PC-9 (cell line): ENCODE results near the gene ZC3H6. TPM values are rescaled to one million over a fixed set of nuclear protein-coding genes. Genes with fewer than 3 reads are reported as not detected.

Source experiments
- Bru-seq: library from RNA; stranded (reverse); fragments of 400-500 nt; gene quantifications from one replicate; lab custom pipeline; 2021; lab: Mats Ljungman, UMichigan
- BruChase-seq, 2 experiments: library from RNA; stranded (reverse); fragments of 400-500 nt; gene quantifications; one replicate each; lab custom pipeline; 2021; lab: Mats Ljungman, UMichigan
- BruUV-seq: library from RNA; stranded (reverse); fragments of 400-500 nt; replicated peaks from 2 replicates; lab custom pipeline; 2021; lab: Mats Ljungman, UMichigan
- CTCF ChIA-PET: fragments of 300-600 bp; sonication (Branson Sonifier 250); formaldehyde crosslinking; loops from one replicate; lab custom pipeline; 2022; ENCODE audit warnings: antibody characterized with exemption; lab: Charles Lee
- POLR2A ChIA-PET: fragments of 300-600 bp; sonication (Branson Sonifier 250); formaldehyde crosslinking; loops from one replicate; lab custom pipeline; 2022; ENCODE audit warnings: antibody characterized with exemption; ENCODE audit not compliant: unreplicated experiment; lab: Charles Lee
- DNase-seq, 2 experiments: peaks; one replicate each; pipeline versions ENCODE4 v3.0.0 to v3.0.0-alpha.2; 2015 to 2022; ENCODE audit warnings: mixed read lengths in 1 of 2
- H2AFZ ChIP-seq: fragments of 200-600 bp; sonication (generic); 2 replicates; pipeline ENCODE4 v1.8.1; 2017; ENCODE audit warnings: antibody characterized with exemption
- H3F3A ChIP-seq: fragments of 200-600 bp; sonication (generic); 2 replicates; pipeline ENCODE4 v1.8.1; 2017; ENCODE audit warnings: antibody characterized with exemption, mild to moderate bottlenecking, low read depth; ENCODE audit not compliant: insufficient read depth
- H3K27ac ChIP-seq: fragments of 200-600 bp; sonication (generic); 2 replicates; pipeline ENCODE4 v1.6.1; 2016; ENCODE audit warnings: mixed run types
- H3K27me3 ChIP-seq: fragments of 200-600 bp; sonication (generic); 2 replicates; pipeline ENCODE4 v1.6.1; 2016; ENCODE audit warnings: low read depth, mixed run types; ENCODE audit not compliant: insufficient read depth
- H3K36me3 ChIP-seq: fragments of 200-600 bp; sonication (generic); 2 replicates; pipeline ENCODE4 v1.6.1; 2016; ENCODE audit warnings: low read depth, mixed run types
- H3K4me1 ChIP-seq: fragments of 200-600 bp; sonication (generic); replicated peaks from 2 replicates; pipeline ENCODE4 v1.6.1; 2016; ENCODE audit warnings: mixed run types; ENCODE audit not compliant: insufficient read depth
- H3K4me2 ChIP-seq: fragments of 200-600 bp; sonication (generic); 2 replicates; pipeline ENCODE4 v1.6.1; 2017; ENCODE audit warnings: mixed run types
- H3K4me3 ChIP-seq: fragments of 200-600 bp; sonication (generic); 2 replicates; pipeline ENCODE4 v1.6.1; 2016; ENCODE audit warnings: mixed run types
- H3K79me2 ChIP-seq: fragments of 200-600 bp; sonication (generic); 2 replicates; pipeline ENCODE4 v1.6.1; 2017; ENCODE audit warnings: low read depth, mixed run types
- H3K9me2 ChIP-seq: fragments of 200-600 bp; sonication (generic); 2 replicates; pipeline ENCODE4 v1.8.1; 2017; ENCODE audit warnings: mild to moderate bottlenecking; ENCODE audit not compliant: insufficient read depth
- H3K9me3 ChIP-seq: fragments of 200-600 bp; sonication (generic); 2 replicates; pipeline ENCODE4 v1.8.1; 2016; ENCODE audit warnings: low read depth; ENCODE audit not compliant: insufficient read depth
- H4K20me1 ChIP-seq: fragments of 200-600 bp; sonication (generic); 2 replicates; pipeline ENCODE4 v1.8.1; 2017; ENCODE audit not compliant: insufficient read depth
- EZH2 ChIP-seq: fragments of 200-600 bp; sonication (generic); IDR thresholded peaks from 2 replicates; pipeline ENCODE4 v1.8.0; 2017; ENCODE audit warnings: antibody characterized with exemption, low read depth
- intact Hi-C: fragments of 100-400 bp; cut with micrococcal nuclease; formaldehyde crosslinking; loops from one replicate; pipeline ENCODE4 v1.10.0; 2022; ENCODE audit not compliant: unreplicated experiment
- long read RNA-seq: library from polyadenylated mRNA; stranded (forward); transcript quantifications from one replicate; pipeline ENCODE4 v2.0.0, GENCODE V29; 2022
- total RNA-seq: library from RNA; stranded (reverse); gene quantifications from 2 replicates; pipeline ENCODE4 v1.2.3, GENCODE V29; 2021
- TF ChIP-seq, protein P1 (sequence below): fragments of 200-600 bp; sonication (generic); conservative IDR thresholded peaks from 2 replicates; pipeline ENCODE4 v1.6.1; 2017; ENCODE audit warnings: mixed run types, antibody characterized with exemption, mild to moderate bottlenecking, moderate library complexity

The ZC3H6 gene, protein sequence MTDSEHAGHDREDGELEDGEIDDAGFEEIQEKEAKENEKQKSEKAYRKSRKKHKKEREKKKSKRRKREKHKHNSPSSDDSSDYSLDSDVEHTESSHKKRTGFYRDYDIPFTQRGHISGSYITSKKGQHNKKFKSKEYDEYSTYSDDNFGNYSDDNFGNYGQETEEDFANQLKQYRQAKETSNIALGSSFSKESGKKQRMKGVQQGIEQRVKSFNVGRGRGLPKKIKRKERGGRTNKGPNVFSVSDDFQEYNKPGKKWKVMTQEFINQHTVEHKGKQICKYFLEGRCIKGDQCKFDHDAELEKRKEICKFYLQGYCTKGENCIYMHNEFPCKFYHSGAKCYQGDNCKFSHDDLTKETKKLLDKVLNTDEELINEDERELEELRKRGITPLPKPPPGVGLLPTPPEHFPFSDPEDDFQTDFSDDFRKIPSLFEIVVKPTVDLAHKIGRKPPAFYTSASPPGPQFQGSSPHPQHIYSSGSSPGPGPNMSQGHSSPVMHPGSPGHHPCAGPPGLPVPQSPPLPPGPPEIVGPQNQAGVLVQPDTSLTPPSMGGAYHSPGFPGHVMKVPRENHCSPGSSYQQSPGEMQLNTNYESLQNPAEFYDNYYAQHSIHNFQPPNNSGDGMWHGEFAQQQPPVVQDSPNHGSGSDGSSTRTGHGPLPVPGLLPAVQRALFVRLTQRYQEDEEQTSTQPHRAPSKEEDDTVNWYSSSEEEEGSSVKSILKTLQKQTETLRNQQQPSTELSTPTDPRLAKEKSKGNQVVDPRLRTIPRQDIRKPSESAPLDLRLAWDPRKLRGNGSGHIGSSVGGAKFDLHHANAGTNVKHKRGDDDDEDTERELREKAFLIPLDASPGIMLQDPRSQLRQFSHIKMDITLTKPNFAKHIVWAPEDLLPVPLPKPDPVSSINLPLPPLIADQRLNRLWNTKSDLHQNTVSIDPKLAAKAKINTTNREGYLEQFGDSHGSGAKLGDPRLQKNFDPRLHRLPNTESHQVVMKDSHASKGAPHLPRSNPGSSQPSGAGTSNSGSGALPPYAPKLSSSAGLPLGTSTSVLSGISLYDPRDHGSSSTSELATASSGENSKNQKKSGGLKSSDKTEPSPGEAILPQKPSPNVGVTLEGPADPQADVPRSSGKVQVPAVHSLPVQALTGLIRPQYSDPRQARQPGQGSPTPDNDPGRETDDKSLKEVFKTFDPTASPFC
- 9.1 and 10.0 TPM in 2 replicates for total RNA-seq
- Bru-seq, nascent RNA, result percentile 68 among the genes with signal in this experiment
- percentile 84 among the genes with signal in this experiment for BruChase-seq, experiment 1, labeled RNA remaining after a 2-hour chase
- BruChase-seq, experiment 2, labeled RNA remaining after a 6-hour chase, result percentile 61 among the genes with signal in this experiment
- long read RNA-seq, full-length matches to known transcripts, result 1 of 5 reads
- long read RNA-seq, partial matches to known transcripts, result 2 of 5 reads
- long read RNA-seq, other reads (novel, unspliced or antisense), result 2 of 5 reads

DNA sequence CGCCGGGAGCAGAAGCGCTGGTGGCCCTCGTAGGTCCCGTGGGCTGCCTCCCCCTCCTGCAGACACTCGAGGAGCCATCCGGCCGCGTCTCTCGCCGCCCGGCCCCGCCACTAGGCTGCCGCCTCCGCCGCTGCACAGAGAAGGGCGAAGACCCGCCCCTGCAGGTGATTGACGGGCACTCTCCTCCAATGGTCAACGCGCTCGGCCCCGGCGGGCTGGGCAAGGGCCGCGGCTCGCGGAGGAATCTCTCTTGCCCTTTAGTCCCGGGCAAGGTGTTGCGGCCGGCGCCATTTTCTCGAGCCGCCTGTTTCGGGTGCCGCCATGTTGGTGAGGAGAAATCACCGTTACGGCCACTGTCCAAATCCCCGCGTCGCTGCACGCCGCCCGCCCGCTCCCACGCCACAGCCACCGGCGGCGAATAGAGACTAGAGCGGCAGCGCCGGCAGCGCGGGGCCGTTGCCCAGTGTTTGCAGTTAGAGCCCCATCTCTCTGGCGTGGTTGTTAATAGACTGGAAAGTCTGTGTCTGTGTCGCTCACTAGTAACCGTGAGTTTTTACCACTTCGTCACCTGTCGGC lies at the start of gene ZC3H6:
Gene ZC3H6, plus strand, starts transcription at position 287 of the 576 bp plus-strand sequence. CDS start 398 bp downstream, outside the sequence.
- peak within 1 kb of the TSS; percentile 79 for H3K4me2 ChIP-seq
- ChIA-PET POLR2A (no interaction called here), CTCF (no interaction called here)
- no peak for TF ChIP-seq EZH2
- TF ChIP-seq, protein P1, sequence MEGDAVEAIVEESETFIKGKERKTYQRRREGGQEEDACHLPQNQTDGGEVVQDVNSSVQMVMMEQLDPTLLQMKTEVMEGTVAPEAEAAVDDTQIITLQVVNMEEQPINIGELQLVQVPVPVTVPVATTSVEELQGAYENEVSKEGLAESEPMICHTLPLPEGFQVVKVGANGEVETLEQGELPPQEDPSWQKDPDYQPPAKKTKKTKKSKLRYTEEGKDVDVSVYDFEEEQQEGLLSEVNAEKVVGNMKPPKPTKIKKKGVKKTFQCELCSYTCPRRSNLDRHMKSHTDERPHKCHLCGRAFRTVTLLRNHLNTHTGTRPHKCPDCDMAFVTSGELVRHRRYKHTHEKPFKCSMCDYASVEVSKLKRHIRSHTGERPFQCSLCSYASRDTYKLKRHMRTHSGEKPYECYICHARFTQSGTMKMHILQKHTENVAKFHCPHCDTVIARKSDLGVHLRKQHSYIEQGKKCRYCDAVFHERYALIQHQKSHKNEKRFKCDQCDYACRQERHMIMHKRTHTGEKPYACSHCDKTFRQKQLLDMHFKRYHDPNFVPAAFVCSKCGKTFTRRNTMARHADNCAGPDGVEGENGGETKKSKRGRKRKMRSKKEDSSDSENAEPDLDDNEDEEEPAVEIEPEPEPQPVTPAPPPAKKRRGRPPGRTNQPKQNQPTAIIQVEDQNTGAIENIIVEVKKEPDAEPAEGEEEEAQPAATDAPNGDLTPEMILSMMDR, result no peak
- no peaks in the 10 kb centered on the region for H3K9me2 ChIP-seq
- H3K27ac ChIP-seq, result peak within 1 kb of the TSS; percentile 99
- no peaks in the 10 kb centered on the region for H3K27me3 ChIP-seq
- no peaks in the 10 kb centered on the region for H4K20me1 ChIP-seq
- peak within 1 kb of the TSS; percentile 98 for H2AFZ ChIP-seq
- peaks cover 16% of the 10 kb centered on the region; the same call in 1 of the 2 replicates for H3K79me2 ChIP-seq
- H3K4me1 ChIP-seq, result peaks cover 7% of the 10 kb centered on the region; the same call in 1 of the 2 replicates
- H3K36me3 ChIP-seq, result no peaks in the 10 kb centered on the region
- peak within 1 kb of the TSS; percentile 98 for H3K4me3 ChIP-seq
- peak; percentile 87 to 98 for DNase-seq
- H3K9me3 ChIP-seq, result no peaks in the 10 kb centered on the region
- intact Hi-C loops, result loop anchor here (5.0 to 10.0 kb wide), 2 partner anchors 207 to 449 kb away; partner anchors contain the start of genes NT5DC4 and TTL
- H3F3A ChIP-seq, result 0 out of 2 replicates have a peak, but pooled peaks cover 4% of the 10 kb centered on the region
- BruUV-seq, result TSS peak; percentile 86

DNA sequence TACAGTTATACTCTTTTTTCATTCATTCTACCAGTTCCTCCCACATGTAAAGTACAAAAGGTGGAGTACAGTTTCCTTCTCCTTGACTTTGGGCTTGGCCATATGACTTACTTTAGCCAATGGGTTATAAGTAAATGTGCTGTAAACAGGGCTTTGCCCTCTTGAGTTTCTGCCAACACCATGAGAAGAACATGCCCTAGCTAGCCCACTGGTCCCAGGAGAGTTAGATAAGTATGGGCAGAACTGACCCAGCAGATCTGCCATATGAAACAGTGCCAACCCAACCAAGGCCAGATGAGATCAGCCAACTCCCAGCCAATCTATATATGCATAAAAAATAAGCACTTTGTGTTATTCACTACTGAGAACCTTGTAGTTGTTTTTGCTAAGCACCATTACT lies 46.0 kb upstream of the ZC3H6 start:
- H3K79me2 ChIP-seq, result no peaks in the 10 kb centered on the region
- no peaks in the 10 kb centered on the region for H3K27me3 ChIP-seq
- no peaks in the 10 kb centered on the region for H3F3A ChIP-seq
- no peaks in the 10 kb centered on the region for H3K4me1 ChIP-seq
- DNase-seq, result no peak
- BruUV-seq, result no TSS peak
- no peak overlapping the region for H3K27ac ChIP-seq
- H4K20me1 ChIP-seq, result no peaks in the 10 kb centered on the region
- intact Hi-C loops, result no loop called here
- H2AFZ ChIP-seq, result no peak overlapping the region
- H3K4me2 ChIP-seq, result no peak overlapping the region
- ChIA-PET POLR2A (no interaction called here), CTCF (no interaction called here)
- H3K36me3 ChIP-seq, result peaks cover 13% of the 10 kb centered on the region; the same call in 1 of the 2 replicates
- H3K4me3 ChIP-seq, result no peak overlapping the region
- H3K9me2 ChIP-seq, result no peaks in the 10 kb centered on the region
- TF ChIP-seq, protein P1, result no peak
- TF ChIP-seq EZH2, result no peak
- no peaks in the 10 kb centered on the region for H3K9me3 ChIP-seq
